Measurements from ENCODE around the gene KREMEN1.

Gene KREMEN1

GRCh38 chr22:29190918-29191317 lies 118.1 kb downstream of the KREMEN1 start:
- H3K4me3 Mint-ChIP-seq, result no peak overlapping the region
- CTCF ChIA-PET, result no interaction called here
- peaks cover 22% of the 10 kb centered on the region for H3K27me3 Mint-ChIP-seq
- H3K36me3 Mint-ChIP-seq, result no peaks in the 10 kb centered on the region
- no peaks in the 10 kb centered on the region for H3K4me1 Mint-ChIP-seq
- no peak overlapping the region for H3K27ac Mint-ChIP-seq
- no peak for DNase-seq
- H3K9me3 Mint-ChIP-seq, result peaks cover 4% of the 10 kb centered on the region

- H3K4me3 Mint-ChIP-seq, result no peak overlapping the region
- H3K27me3 Mint-ChIP-seq, result peaks cover 30% of the 10 kb centered on the region
- CTCF ChIA-PET, result interaction anchor here (0.8 kb wide), 1 partner anchor 11 kb away, joined by 3 read pairs; no protein-coding TSS in a partner anchor
- H3K4me1 Mint-ChIP-seq, result no peaks in the 10 kb centered on the region
- H3K9me3 Mint-ChIP-seq, result peaks cover 4% of the 10 kb centered on the region
- H3K27ac Mint-ChIP-seq, result no peak overlapping the region
- DNase-seq, result no peak
- no peaks in the 10 kb centered on the region for H3K36me3 Mint-ChIP-seq
Observed at GRCh38 chr22:29193021-29193420, 120.2 kb downstream of the KREMEN1 start.

GRCh38 chr22:29194184-29194583 lies 121.3 kb downstream of the KREMEN1 start:
- no peak overlapping the region for H3K27ac Mint-ChIP-seq
- peaks cover 4% of the 10 kb centered on the region for H3K9me3 Mint-ChIP-seq
- H3K27me3 Mint-ChIP-seq, result peaks cover 29% of the 10 kb centered on the region
- H3K4me1 Mint-ChIP-seq, result no peaks in the 10 kb centered on the region
- DNase-seq, result no peak
- CTCF ChIA-PET, result no interaction called here
- H3K4me3 Mint-ChIP-seq, result no peak overlapping the region
- H3K36me3 Mint-ChIP-seq, result no peaks in the 10 kb centered on the region

- Mint-ChIP-seq H3K4me1 (no peaks in the 10 kb centered on the region), H3K27ac (no peak overlapping the region), H3K9me3 (peaks cover 4% of the 10 kb centered on the region), H3K27me3 (peaks cover 32% of the 10 kb centered on the region), H3K36me3 (no peaks in the 10 kb centered on the region), H3K4me3 (no peak overlapping the region)
- CTCF ChIA-PET, result no interaction called here
- no peak for DNase-seq
Observed at GRCh38 chr22:29195118-29195963, 122.5 kb downstream of the KREMEN1 start.

DNA sequence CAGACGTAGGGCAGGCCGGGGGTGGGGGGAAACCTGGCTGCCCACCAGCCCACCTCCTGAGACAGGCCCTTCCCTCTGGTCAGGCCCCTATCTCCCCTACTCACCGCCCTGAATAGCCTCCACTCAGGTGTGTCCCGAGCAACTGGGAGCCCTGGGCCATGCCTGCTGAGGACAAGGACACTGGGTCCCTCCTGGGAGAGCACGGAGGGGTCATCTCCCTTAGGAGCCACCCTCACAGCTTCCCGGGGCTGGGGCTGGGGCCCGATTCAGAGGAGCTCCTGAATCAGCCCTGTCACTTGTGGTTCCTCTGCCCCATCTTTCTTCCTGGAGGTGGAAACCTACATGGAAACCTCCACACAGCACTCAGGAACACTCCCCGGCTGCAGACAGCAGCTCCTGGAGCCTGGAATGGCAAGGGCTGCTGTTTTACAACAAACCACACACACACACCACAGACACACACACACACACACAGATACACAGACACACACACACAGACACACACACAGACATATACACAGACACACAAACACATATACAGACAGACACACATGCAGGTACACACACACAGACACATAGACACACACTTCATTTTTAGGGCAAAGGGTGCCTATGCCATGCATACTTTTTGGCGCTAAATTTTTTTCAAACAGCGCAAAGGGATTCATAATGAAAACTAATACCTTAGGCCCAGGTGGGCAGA lies 123.3 kb downstream of the KREMEN1 start:
- Mint-ChIP-seq H3K27ac (no peak overlapping the region), H3K27me3 (peaks cover 40% of the 10 kb centered on the region), H3K4me1 (no peaks in the 10 kb centered on the region), H3K36me3 (no peaks in the 10 kb centered on the region), H3K9me3 (peaks cover 4% of the 10 kb centered on the region), H3K4me3 (no peak overlapping the region)
- CTCF ChIA-PET, result no interaction called here
- DNase-seq, result no peak

DNA sequence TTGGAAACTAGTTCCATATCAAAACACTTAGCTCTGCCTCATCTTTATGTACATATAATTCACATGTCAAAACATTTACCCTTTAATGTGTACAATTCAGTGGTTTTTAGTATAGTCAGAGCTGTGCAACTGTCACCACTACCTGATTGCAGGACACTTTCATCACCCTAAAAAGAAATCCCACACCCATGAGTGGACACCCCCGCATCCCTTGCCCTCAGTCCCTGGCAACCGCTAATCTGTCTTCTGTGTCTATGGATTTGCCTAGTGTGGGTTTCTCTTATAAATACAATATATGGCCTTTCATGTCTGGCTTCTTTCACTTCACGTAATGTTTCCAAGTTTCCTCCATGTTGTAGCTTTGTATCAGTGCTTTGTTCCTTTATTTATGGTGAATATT lies 124.3 kb downstream of the KREMEN1 start:
- Mint-ChIP-seq H3K36me3 (no peaks in the 10 kb centered on the region), H3K9me3 (peaks cover 4% of the 10 kb centered on the region), H3K4me1 (peaks cover 8% of the 10 kb centered on the region), H3K27me3 (peaks cover 49% of the 10 kb centered on the region), H3K4me3 (no peak overlapping the region), H3K27ac (no peak overlapping the region)
- CTCF ChIA-PET, result no interaction called here
- no peak for DNase-seq

- no peak overlapping the region for H3K4me3 Mint-ChIP-seq
- peaks cover 17% of the 10 kb centered on the region for H3K4me1 Mint-ChIP-seq
- H3K9me3 Mint-ChIP-seq, result peaks cover 4% of the 10 kb centered on the region
- H3K27ac Mint-ChIP-seq, result no peak overlapping the region
- H3K36me3 Mint-ChIP-seq, result no peaks in the 10 kb centered on the region
- H3K27me3 Mint-ChIP-seq, result peaks cover 58% of the 10 kb centered on the region
- no peak for DNase-seq
- CTCF ChIA-PET, result interaction anchor here (1.0 kb wide), 1 partner anchor 47 kb away, joined by 3 read pairs; no protein-coding TSS in a partner anchor
Observed at GRCh38 chr22:29198240-29198639, 125.4 kb downstream of the KREMEN1 start.

DNA sequence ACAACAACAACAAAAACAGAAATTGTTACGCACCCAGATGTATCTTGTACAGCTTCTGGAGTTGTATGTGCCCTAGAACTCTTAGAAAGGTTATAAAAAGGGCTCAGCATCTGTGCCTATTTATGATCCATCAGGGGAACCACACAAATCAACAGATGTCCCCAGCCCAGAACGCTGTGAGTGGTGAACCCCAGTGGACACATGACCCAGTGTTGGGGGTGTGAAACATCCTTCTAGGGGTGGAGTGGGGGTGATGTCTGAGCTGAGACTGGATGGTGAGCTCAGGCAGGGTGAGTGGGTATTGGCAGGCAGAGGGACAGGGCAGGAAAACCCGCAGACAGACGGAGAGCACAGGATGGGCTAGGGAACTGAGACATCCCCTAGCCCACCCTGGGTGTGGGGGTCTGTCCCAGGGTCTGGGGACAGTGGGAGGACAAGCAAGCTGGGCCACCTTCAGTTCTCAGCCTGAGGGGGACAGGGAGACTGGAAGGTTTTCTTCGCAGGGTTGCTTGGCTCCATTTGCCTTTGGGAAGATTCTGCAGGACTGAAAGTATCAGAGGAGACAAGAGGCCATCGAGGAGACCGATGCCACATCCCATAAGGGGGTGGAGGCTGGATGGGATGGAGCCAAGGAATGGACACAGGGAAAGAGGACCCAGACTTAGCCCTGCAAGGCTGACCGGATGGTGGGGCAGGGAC lies 127.0 kb downstream of the KREMEN1 start:
- Mint-ChIP-seq H3K9me3 (peaks cover 2% of the 10 kb centered on the region), H3K4me3 (no peak overlapping the region), H3K27ac (no peak overlapping the region), H3K36me3 (no peaks in the 10 kb centered on the region), H3K27me3 (peaks cover 72% of the 10 kb centered on the region), H3K4me1 (peaks cover 18% of the 10 kb centered on the region)
- DNase-seq, result no peak
- CTCF ChIA-PET, result no interaction called here

GRCh38 chr22:29200901-29201300 lies 128.1 kb downstream of the KREMEN1 start:
- no peak overlapping the region for H3K4me3 Mint-ChIP-seq
- H3K27me3 Mint-ChIP-seq, result peaks cover 80% of the 10 kb centered on the region
- no peak for DNase-seq
- CTCF ChIA-PET, result interaction anchor here (1.6 kb wide), 1 partner anchor 47 kb away, joined by 5 read pairs; no protein-coding TSS in a partner anchor
- no peak overlapping the region for H3K27ac Mint-ChIP-seq
- peaks cover 18% of the 10 kb centered on the region for H3K4me1 Mint-ChIP-seq
- no peaks in the 10 kb centered on the region for H3K36me3 Mint-ChIP-seq
- no peaks in the 10 kb centered on the region for H3K9me3 Mint-ChIP-seq

DNA sequence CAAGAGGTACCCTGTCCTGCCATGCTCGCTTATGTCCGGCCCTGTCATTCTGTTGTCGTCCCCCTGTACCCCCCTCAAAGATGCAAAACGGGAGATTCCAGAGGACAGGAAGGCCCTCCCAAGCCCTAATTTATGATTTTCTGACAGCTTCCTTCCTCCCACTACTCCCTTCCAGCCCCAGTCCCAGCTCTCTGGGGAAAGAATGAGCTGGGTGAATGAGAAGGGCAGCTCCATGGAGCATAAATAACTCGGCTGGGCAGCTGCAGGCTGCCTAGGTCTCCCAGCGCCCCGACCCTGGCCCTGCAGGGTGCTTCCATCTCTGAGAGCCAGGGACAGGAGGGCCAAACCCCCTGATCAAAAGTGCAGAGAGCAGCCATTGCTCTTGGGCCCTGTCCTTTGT lies 128.9 kb downstream of the KREMEN1 start:
- Mint-ChIP-seq H3K9me3 (no peaks in the 10 kb centered on the region), H3K27me3 (peaks cover 84% of the 10 kb centered on the region), H3K36me3 (no peaks in the 10 kb centered on the region), H3K4me3 (no peak overlapping the region), H3K27ac (no peak overlapping the region), H3K4me1 (peaks cover 22% of the 10 kb centered on the region)
- no peak for DNase-seq
- CTCF ChIA-PET, result interaction anchor here (1.6 to 2.1 kb wide), 2 partner anchors 44 to 47 kb away, joined by 5 to 7 read pairs; no protein-coding TSS in a partner anchor

- peaks cover 22% of the 10 kb centered on the region for H3K4me1 Mint-ChIP-seq
- H3K36me3 Mint-ChIP-seq, result no peaks in the 10 kb centered on the region
- H3K27ac Mint-ChIP-seq, result no peak overlapping the region
- peaks cover 91% of the 10 kb centered on the region for H3K27me3 Mint-ChIP-seq
- CTCF ChIA-PET, result interaction anchor here (1.1 to 2.1 kb wide), 3 partner anchors 41 to 48 kb away, joined by 4 to 7 read pairs (median 5); no protein-coding TSS in a partner anchor
- no peak overlapping the region for H3K4me3 Mint-ChIP-seq
- H3K9me3 Mint-ChIP-seq, result no peaks in the 10 kb centered on the region
- peak; percentile 61 for DNase-seq
Observed at GRCh38 chr22:29202212-29203192, 129.7 kb downstream of the KREMEN1 start.

DNA sequence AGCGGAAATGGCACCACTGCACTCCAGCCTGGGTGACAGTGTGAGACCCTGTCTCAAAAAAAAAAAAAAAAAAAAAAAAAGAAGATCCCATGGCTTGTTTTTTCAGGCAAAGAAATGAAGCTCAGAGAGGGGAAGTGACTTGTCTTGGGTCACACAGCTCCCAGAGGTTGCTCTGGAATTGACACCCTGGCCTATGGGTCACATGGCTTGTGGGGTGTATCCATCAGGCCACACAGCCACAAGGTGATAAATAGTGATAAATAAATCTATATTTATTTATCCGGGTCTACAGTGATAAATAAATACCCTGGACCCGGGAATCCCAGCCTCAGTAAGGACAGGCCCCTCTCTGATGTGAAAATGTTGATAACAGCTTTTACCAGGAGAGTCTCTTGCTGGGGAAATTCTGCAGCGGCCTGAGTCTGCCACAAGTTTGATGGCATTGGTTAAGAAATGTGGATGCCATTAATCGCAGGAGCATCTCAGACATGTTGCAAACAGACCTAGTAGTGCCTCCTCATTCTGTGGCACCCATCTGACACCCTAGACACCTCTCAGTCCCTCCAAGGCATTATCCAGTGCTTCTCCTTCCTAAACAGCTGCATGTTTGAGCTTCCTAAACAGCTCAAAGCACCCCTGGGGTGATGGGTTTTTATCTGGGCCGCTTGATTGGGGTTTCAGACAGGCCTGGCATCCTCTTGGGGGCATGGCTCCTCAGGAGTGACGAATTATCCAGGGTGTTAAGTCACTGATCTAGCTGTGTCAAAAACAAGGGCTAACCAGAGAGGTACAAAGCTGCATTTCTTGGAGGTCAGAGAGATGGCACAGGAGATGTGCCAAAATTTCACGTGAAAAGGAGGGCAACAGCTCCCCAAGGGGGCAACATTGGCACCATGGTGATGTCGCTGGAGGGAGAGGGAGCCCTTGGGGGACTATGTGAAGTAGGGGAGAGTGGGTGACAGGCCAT lies 130.9 kb downstream of the KREMEN1 start:
- H3K4me3 Mint-ChIP-seq, result no peak overlapping the region
- H3K36me3 Mint-ChIP-seq, result no peaks in the 10 kb centered on the region
- no peak overlapping the region for H3K27ac Mint-ChIP-seq
- H3K4me1 Mint-ChIP-seq, result peaks cover 22% of the 10 kb centered on the region
- H3K9me3 Mint-ChIP-seq, result no peaks in the 10 kb centered on the region
- peaks cover 96% of the 10 kb centered on the region for H3K27me3 Mint-ChIP-seq
- no peak for DNase-seq
- CTCF ChIA-PET, result interaction anchor here (0.9 to 2.1 kb wide), 4 partner anchors 11 to 42 kb away, joined by 3 to 7 read pairs (median 4); no protein-coding TSS in a partner anchor

All from activated naive CD4-positive, alpha-beta T cell treated with anti-CD3 and anti-CD28 coated beads, Interleukin-2, amount 10 ng/mL, durations not matched to agents 7 days and 5 days (primary cell).